ENCODE data around the gene ENTPD7. TPM values are rescaled to one million over a fixed set of nuclear protein-coding genes. Genes with fewer than 3 reads are reported as not detected.
A peak's percentile ranks its signal among the peaks of the same experiment; 100 is the strongest.

Gene ENTPD7
- total and polyA plus RNA-seq, 2 of the 8 experiments (the other 6 are each of a cell fraction or from before 2014, with no cell fraction given): 5.0 to 15.6 TPM

- DNase-seq (ENCODE audit: low read depth in 1 of 2, low spot score in 2 of 2) (no peak), FAIRE-seq (no peak)
- H3K9ac ChIP-seq (replicated peaks in 1 of 4; ENCODE audit: extremely low read depth in 1 of 4, low read depth in 3 of 4, low read length in 3 of 4): no peak overlapping the region
- H4K5ac ChIP-seq (ENCODE audit: insufficient read length, low read depth, low read length): no peak overlapping the region
- H2AFZ ChIP-seq (ENCODE audit: low read length): no peak overlapping the region
- POLR2A ChIA-PET (ENCODE audit: partially characterized antibody): interaction anchor here (0.8 to 1.5 kb wide), 3 partner anchors 9 to 14 kb away, joined by 3 to 6 read pairs (median 4); partner anchors contain the start of genes COX15 and CUTC
- no peak overlapping the region for H2BK5ac ChIP-seq (ENCODE audit: low read depth, low read length)
- no peak overlapping the region for H3K4ac ChIP-seq (replicated peaks; ENCODE audit: insufficient read length, low read depth, low read length)
- no peak overlapping the region for H3K27ac ChIP-seq (ENCODE audit: low read depth, low read length)
- H3K4me1 ChIP-seq (replicated peaks in 1 of 4; ENCODE audit: control insufficient read depth in 3 of 4, insufficient read depth in 4 of 4, low read length in 3 of 4): no peaks in the 10 kb centered on the region
- TF ChIP-seq CTBP2 (IDR thresholded peaks at IDR 0.05; ENCODE audit: borderline replicate concordance, insufficient read depth, insufficient read length, low read length) (no peak), POLR2A (IDR thresholded peaks at IDR 0.05; ENCODE audit: control extremely low read depth in 1 of 2, low read depth in 2 of 2, low read length in 2 of 2) (no peak), CHD1 (IDR thresholded peaks at IDR 0.05; ENCODE audit: low read depth, low read length) (no peak), RFX5 (IDR thresholded peaks at IDR 0.05; ENCODE audit: borderline replicate concordance, low read depth, low read length) (no peak), MAFK (IDR thresholded peaks at IDR 0.05; ENCODE audit: low read depth, low read length) (peak; percentile 52; the same call in 1 of the 2 replicates), BRCA1 (IDR thresholded peaks at IDR 0.05; ENCODE audit: low read depth, low read length) (no peak), SRF (IDR thresholded peaks at IDR 0.05; ENCODE audit: low read depth, low read length) (no peak)
- TF ChIP-seq, protein P1, sequence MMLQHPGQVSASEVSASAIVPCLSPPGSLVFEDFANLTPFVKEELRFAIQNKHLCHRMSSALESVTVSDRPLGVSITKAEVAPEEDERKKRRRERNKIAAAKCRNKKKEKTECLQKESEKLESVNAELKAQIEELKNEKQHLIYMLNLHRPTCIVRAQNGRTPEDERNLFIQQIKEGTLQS (IDR thresholded peaks at IDR 0.05; ENCODE audit: insufficient read depth, low read depth, low read length): no peak
- WGBS, 2 experiments (ENCODE audit: extremely low coverage in 1 of 2, insufficient coverage in 1 of 2, insufficient read length in 1 of 2, insufficient replicate concordance in 2 of 2, low coverage in 1 of 2, low lambda C conversion rate in 2 of 2, missing lambda C conversion rate in 1 of 2): 96% methylated on average over 3 of the region's 3 CpGs; no CpG with 5 or more reads in 1 of the 2 experiments
- H2AK5ac ChIP-seq (ENCODE audit: low read depth, low read length): no peak overlapping the region
- H3K4me2 ChIP-seq (ENCODE audit: insufficient read depth in 1 of 2, low read depth in 2 of 2, low read length in 2 of 2): no peak overlapping the region
- H4K91ac ChIP-seq (replicated peaks; ENCODE audit: insufficient read length, low read length): no peak overlapping the region
- no peaks in the 10 kb centered on the region for H3K27me3 ChIP-seq (replicated peaks in 1 of 4; ENCODE audit: control insufficient read depth in 3 of 4, extremely low read depth in 1 of 4, insufficient read depth in 3 of 4, low read length in 3 of 4)
- no peaks in the 10 kb centered on the region for H3K9me3 ChIP-seq (ENCODE audit: insufficient read depth in 2 of 2, low read depth in 1 of 2, low read length in 1 of 2)
- H3K36me3 ChIP-seq (ENCODE audit: control insufficient read depth in 2 of 4, insufficient read depth in 4 of 4, low read length in 3 of 4): peaks cover 7 to 83% (median 40%) of the 10 kb centered on the region in 4 experiments
- H2BK12ac ChIP-seq (ENCODE audit: low read depth, low read length): no peak overlapping the region
- no peak overlapping the region for H3K18ac ChIP-seq (ENCODE audit: extremely low read depth, low read length)
- CTCF ChIA-PET (ENCODE audit: partially characterized antibody): interaction anchor here (0.8 to 1.8 kb wide), 3 partner anchors 8 to 14 kb away, joined by 3 to 8 read pairs (median 3); partner anchors contain the start of genes COX15 and CUTC
- H2BK120ac ChIP-seq (replicated peaks; ENCODE audit: low read depth, low read length): no peak overlapping the region
- no peak overlapping the region for H4K8ac ChIP-seq (ENCODE audit: extremely low read depth, insufficient read depth, low read length)
- no peak overlapping the region for H2BK15ac ChIP-seq (ENCODE audit: low read length)
- peaks cover 0 to 5% of the 10 kb centered on the region in 2 experiments for H4K20me1 ChIP-seq (replicated peaks in 1 of 2; ENCODE audit: control insufficient read depth in 1 of 2, insufficient read depth in 2 of 2, low read length in 2 of 2)
- H3K14ac ChIP-seq (ENCODE audit: insufficient read length): no peak overlapping the region
- H2BK20ac ChIP-seq (ENCODE audit: low read length): no peak overlapping the region
- H3K79me2 ChIP-seq (ENCODE audit: control insufficient read depth in 1 of 2, insufficient read depth in 2 of 2, low read length in 2 of 2): no peaks in the 10 kb centered on the region
- H3K23ac ChIP-seq (ENCODE audit: insufficient read length): no peak overlapping the region
- no peaks in the 10 kb centered on the region for H3K23me2 ChIP-seq (ENCODE audit: low read depth, low read length)
- no peak overlapping the region for H3K56ac ChIP-seq (replicated peaks; ENCODE audit: insufficient read length, low read depth, low read length)
- H3K79me1 ChIP-seq (ENCODE audit: low read depth, low read length): no peaks in the 10 kb centered on the region
- H3K4me3 ChIP-seq (ENCODE audit: extremely low read depth in 1 of 4, insufficient read depth in 2 of 4, low read depth in 3 of 4, low read length in 4 of 4): no peak overlapping the region
Measured at GRCh38 chr10:99740933-99741559, 81.7 kb downstream of the ENTPD7 start.
